ENCODE measurements around the gene KCND2.
"Not testable (repeated sequence)": the region's sequence is repeated elsewhere in the genome, so short reads cannot be mapped to it uniquely, and the experiment has no call there.

Gene KCND2

DNA sequence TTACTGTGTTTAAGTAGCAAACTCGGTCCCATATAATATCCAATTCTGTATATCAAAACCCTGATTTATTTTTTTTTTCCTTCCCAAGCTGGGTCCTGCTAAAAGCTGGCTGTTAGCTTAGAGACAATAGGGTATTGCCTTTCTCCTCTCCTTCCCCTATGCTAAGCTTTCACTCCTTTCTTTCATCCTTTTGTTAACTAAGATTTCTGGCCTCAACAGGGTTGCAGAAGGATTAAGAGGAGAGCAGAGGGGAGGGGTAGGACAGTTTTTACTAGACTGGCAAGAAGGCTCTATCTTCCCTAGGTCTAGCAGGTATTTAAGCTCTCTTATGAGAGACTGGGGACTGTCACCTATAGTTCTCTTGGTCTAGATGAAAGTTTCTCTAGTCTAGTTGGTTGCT is 229.2 kb downstream of the KCND2 start:
- no peak for DNase-seq (ENCODE audit: low spot score)

DNA sequence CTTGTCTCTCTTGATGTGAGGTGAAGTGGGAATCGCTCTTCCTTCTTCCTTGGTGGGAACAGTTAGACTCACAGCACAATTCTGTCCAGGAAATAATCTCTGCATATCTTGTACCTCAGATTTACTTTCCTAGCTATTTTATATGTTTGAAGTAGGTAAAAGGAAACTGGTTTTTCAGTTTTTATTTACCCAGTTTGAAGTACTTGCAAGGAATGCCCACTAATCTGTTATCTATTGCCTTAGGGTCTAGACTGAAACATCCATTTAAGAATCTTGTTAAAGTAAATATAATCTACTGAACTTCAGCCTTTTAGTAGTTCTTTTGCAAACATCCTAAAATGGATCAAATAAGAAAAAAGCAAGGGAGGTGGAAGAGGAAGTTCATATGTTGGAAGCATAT is 229.8 kb downstream of the KCND2 start:
- DNase-seq (ENCODE audit: low spot score): no peak

DNA sequence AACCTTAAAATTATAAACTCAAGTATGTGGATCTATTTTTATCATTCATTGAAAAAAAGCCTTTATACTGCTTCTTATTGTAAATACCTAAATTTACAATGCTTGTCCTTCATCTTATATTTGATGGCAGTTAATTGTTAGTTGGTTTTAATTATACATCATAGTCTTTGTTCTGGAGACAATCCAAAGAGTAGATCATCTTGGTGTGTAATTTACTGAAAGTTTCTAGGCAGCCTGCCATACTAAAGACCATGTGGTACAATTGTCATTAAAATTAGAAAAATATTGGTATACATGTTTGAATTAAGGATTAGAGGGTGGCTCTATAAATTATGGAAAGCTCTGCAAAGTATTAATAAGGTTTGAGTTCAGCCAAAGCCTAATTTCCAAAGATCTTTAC is 231.4 kb downstream of the KCND2 start:
- DNase-seq (ENCODE audit: low spot score): no peak

DNA sequence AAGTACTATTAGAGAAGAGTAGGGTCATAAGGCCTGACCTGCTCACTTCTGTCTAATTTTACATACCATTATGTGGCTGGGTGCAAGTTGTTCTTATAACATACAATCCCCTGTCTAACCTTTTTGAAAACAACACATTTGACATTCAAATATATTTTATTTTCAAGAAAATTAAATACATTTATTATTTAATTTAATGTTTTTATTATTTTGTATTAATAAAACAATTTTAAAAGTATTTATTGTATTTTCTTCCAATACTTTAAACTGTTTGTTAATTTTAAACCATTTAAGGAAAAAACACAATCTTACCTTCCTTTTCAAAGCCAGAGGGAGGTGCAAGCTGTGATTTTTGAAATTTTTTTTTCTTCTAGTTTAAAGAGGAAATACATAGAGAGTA is 232.8 kb downstream of the KCND2 start:
- DNase-seq (ENCODE audit: low spot score): no peak

DNA sequence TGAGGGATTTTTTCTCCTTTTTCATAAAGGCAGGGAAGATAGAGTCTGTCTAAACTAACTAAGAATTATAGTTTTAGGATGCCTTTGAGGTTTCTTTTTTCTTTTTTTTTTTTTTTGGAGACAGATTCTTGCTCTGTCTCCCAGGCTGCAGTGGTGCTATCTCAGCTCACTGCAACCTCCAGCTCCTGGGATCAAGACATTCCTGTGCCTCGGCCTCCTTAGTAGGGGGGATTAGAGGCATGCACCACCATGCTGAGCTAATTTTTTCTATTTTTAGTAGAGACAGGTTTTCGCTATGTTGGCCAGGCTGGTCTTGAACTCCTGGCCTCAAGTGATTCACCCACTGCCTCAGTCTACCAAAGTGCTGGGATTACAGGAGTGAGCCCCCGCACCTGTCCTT is 239.7 kb downstream of the KCND2 start:
- DNase-seq (ENCODE audit: low spot score): no peak

DNA sequence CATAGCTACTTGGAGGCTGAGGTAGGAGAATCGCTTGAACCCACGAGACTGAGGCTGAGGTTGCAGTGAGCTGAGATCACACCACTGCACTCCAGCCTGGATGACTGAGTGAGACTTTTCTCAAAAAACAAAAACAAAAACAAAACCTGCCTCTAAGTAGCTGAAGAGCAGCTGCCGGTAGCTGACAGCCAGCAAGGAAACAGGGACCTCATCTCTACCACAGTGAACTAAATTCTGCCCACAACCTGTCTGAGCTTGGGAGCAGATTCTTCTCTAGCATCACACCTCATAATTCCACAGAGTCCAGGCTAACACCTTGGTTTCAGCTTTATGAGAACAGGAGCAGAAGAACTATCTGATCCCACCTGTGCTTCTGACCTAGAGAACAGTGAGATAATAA is 246.2 kb downstream of the KCND2 start:
- DNase-seq (ENCODE audit: low spot score): no peak

DNA sequence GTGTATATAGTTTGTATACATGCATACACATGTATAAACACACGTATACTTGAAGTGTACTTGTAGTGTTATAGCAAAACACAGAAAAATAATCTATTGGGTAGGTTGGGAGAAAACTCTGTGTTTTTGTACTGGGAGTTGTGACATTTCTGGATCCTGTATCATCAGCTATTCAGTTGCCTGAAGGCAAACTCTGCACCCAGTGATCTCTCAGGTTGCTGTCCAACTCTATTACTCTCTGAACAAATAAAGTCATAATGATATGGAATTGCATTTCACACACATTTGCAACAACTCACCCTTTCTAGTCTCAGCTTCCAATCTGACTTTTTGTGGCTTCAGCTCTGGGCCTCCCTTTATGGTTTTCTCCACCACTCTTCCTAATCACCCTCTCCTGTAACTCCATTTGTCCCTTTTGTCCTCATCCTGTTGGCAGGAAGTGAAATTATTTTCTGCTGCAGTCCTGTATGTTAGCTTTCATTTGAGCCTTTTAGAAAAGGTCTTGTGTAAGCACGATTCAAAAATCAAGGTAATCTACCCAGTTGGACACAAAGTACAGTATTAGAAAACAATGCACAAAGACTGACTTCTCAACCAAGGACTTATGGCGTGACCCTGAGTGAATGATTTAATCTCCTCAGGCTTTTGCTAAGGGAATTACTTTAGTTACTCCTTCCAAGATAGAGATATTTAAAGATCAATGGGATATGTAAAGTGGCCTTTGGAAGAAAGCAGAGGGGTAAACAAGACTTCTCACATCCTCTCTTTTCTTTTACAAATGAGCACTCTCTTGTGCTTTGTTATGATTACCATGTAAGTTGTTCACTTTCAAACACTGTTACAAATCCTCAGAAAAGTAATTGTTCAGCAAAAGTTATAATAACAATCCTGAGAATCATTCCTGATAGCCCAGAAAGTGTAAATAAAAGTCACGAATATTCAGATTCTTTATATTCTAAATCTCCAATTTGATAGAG is 249.1 kb downstream of the KCND2 start:
- DNase-seq (ENCODE audit: low spot score): no peak

DNA sequence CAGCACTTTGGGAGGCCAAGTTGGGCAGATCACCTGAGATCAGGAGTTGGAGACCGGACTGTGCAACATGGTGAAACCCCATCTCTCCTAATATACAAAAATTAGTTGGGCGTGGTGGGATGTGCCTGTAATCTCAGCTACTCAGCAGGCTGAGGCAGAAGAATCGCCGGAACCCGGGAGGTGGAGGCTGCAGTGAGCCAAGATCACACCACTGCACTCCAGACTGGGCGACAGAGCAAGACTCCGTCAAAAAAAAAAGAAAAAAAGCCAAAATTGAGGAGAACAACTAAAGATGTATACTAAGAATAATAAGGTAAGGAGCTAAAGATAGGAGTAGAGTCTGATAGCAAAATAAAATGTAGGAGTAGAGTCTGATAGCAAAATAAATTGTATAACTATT is 251.0 kb downstream of the KCND2 start:
- no peak for DNase-seq (ENCODE audit: low spot score)

DNA sequence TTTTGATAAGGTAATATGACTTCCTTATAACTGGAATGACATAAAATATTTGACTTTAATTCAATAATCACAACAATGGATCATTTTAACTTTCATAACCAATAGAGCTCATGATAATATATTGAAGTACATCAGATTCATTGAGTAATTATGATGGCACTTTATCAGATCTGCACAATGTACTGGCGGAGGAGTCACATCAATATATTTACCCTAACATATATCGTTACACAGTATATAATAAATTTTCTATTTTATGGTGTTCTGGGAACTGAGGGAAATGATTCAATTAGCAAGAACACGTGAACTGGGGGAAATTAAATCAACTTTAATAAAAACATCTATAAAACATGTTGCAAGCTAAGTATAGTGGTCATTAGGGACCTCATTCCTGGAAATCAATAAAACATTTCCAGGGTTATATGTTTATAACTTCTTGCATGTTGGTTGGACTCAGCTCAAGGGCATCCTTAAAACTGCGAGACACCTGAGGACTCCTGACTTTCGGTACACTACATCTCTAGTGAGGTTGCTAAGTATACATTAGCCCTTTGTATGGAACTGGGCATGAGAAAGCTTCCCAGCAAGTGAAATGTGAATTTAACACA is 254.0 kb downstream of the KCND2 start:
- no peak for DNase-seq (ENCODE audit: low spot score)

DNA sequence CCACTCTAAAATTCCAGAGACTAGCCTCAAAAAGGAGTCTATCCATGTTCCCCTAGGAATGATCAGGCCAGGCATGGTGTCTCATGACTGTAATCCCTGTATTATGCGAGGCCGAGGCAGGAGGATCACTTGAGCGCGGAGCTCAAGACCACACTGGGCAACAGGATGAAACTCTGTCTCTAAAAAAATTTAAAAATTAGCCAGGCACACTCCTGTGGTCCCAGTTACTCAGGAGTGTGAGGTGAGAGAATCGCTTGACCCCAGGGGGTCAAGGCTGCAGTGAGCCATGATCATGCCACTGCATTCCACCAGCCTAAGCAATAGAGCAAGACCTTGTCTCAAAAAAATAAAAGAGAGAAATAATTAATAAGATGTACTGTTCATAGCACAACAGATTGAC is 256.8 kb downstream of the KCND2 start:
- DNase-seq (ENCODE audit: low spot score): no peak

DNA sequence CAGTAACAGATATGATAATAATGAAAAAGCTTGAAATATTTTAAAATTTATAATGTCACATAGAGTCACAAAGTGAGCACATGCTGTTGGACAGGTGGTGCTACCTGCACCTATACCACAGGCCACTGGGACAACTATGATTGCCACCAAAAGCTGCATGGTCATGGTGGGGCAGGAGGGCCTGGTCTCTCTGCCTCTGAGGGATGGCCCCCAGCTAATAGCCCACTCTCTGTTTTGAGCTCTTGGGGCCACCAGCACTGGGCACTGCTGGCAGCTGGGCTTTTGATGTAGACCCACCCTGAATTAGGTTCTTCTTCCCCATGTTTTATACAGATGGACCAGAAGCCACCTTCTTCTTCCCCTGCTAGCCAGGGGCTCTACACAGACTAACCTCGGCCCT is 265.4 kb downstream of the KCND2 start:
- DNase-seq (ENCODE audit: low spot score): no peak

DNA sequence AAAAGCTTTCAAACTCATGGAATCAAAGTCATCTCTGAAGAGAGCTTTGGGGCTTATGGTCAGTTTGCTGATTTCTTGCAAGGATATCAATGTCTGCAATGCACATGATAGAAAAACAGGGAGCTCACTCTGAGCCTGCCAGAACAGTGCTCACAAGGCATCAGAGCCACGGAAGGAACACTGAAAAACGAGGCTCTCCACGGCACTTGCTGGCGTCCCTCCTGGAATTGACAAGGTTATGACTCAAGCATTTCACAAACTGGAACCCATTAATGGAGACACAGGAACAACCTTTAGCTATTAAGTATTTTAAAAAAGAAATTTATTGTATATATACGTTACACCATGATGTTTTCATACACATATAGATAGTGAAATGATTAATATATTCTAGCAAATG is 266.3 kb downstream of the KCND2 start:
- no peak for DNase-seq (ENCODE audit: low spot score)

DNA sequence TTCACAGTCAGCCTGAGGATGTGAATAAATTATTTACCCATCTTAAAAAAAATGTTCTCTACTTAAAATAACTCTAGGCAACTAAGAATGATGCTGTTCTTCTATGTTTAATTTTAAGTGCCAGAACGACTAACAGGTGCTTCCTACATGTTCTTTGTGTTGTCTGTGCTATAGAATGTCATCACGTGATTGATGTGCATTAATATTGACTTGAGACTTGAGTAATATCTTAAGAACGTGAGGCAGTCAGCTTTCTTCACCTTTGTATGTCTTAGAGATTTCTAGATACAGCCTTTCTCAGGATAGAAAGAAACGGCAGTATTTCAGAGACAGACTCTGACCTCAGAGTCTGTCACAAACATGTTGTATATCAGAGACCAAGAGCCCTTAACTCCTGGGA is 274.6 kb downstream of the KCND2 start:
- DNase-seq (ENCODE audit: low spot score): no peak

DNA sequence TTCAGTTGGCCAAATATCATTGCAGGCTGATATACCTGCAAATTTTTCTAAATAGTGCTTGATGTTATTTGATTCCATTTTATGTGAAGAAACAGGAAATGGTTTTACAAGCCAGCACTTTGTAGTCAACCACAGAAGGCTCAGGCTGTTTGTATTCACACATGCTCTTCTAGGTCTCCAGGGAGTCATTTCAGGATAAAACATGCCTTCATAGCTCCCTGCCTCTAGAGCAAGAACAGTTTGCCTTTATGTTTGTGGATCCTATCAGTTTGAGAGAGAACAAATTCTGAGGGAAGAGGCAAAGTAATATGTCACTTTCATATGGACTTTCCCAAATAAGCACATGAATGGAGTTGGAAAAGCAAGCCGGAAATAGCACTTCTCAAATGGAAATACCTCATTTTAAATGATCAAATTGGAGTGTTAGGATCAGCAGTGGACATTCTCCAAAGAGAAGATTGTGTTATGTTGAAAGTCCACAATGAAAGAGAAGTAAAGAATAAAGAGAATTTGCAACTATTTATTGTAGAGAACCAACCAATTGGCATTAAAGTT is 277.6 kb downstream of the KCND2 start:
- no peak for DNase-seq (ENCODE audit: low spot score)

DNA sequence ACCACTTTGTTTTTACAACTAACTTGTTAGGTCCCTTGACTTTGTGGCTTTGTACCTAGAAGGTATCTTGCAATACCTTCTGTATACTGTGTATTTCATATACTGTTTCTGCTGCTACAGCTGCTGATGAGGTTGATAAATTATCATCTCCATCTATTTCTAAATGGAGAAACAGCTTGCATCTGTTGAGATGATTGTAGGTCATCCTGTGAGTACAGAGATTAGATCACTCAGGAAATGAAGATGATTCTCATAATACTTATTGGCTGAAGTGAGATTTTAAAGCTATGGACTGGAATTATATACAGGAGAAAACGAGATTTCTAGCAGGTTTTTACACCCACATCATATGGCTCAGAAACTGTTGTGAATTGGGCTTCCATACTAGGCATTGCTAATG is 280.5 kb downstream of the KCND2 start:
- no peak for DNase-seq (ENCODE audit: low spot score)

DNA sequence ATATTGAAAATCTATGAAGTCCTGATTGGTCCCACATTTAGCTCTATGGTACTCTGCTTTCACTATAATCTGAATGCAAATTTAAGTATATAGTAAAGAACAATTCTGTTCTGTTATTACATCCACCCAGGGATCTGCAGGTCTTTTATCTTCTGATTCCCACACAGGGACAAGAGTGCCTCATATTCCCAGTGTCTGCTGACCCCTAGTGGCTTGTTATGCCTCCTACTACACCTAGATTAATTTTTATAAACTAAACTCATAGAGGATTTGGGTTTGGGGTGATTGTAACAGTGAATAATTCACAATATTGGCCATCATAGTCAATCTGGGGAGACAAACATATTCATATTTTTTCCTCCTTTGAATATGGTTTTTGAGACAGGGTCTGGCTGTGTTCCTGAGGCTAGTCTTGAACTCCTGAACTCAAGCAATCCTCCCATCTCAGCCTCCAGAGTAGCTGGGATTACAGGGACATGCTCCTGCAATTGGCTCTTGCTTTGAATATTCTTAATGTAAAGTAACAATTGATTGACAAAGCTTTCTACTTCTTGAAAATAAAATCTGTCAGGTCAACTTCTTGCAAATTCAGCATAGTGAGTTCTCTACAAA is 282.1 kb downstream of the KCND2 start:
- DNase-seq (ENCODE audit: low spot score): peak; percentile 79

DNA sequence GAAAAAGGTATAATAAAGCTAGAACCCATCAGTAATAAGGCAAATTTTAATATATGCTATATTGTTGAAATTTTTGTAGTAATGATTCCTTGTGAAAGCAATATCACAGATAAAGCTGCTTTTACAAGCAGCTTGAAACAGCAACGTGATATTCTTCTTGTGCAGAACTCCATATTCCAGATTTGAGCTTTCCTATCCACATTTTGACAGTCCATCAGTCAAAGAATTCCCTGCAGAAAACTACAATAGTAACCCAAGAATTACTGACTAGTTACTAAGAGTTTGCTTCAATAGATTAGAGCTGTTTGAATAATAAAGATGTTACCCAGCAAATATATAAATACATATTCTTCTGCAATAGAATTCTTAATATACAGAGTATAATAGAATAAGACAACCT is 291.2 kb downstream of the KCND2 start:
- no peak for DNase-seq (ENCODE audit: low spot score)

DNA sequence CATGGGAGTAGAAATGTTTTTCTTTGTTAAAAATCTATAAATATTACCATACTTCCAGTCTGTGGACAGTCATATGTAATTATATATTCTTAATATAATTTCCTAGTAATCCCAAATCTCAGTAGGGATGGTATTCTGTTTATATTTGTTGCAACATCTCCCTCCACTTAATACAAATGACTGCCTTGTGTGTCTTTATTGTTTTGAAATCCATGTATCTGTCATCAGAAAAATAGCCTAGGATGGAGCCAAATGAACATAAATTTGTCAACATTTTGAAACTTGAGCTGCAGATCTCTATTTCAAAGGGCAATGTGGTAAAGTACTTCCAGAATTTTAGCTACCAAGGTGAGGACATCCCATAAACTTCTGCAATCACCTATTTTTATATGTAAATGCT is 294.2 kb downstream of the KCND2 start:
- no peak for DNase-seq (ENCODE audit: low spot score)

DNA sequence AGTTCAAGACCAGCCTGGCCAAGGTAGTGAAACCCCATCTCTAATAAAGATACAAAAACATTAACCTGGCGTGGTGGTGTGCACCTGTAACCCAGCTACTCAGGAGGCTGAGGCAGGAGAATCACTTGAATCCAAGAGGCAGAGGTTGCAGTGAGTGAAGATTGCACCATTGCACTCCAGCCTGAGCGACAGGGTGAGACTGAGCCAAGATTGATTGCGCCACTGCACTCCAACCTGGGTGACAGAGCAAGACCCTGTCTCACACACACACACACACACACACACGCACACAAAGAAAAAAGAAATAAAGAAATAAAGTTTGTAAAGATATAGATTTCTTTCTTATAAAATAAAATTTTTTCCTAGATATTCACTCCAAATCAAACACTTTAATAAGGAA is 305.7 kb downstream of the KCND2 start:
- not testable (repeated sequence) for DNase-seq (ENCODE audit: low spot score)

DNA sequence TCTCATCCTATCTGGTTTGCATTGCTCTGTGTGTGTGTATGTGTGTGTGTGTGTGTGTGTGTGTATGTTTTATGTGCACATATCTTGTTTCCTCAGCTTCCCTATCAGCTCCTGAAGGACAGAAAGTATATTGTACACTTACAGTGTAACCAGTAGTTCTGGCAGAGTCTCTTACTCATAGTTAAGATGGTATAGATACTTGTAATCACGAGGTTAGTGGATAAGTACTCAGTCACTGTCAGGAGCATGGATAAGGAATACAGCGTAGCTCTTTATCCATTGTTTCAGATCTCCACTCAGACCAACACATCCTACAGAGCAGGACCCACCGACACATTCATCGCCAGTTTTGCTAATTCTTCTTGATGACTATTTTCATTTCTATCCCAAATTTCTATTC is 309.9 kb downstream of the KCND2 start:
- DNase-seq (ENCODE audit: low spot score): no peak

DNA sequence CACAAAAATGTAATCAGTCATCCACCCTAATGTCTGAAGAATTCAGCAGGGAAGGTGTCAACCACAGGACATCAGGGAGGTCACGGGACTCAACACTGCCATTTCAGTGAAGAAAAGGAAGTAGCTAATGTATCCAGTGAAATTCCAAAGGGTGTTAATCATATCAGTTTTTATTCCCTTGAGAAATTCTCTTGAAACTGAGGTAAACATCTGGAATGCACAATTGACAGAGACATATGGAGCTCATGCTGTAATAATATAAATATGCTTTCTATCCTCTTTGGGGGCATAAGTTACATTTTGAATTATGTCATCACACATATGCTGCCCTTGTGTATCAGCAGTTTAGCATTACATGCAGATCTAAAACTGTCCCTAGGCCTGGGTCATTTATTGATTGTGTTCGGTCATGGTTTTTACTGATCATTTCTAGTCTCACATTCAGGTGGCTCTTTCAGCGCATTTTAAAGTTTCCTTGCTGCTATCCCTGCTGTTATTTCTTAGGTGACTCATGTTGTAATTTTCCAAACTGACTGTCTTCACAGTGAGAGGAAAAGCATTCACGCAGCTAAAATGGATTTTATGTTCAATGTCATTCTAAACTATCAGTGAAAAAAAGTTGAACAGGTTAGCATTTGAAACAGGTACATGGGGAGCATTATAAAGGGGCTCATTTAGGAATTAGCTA is 311.1 kb downstream of the KCND2 start:
- DNase-seq (ENCODE audit: low spot score): peak; percentile 66

DNA sequence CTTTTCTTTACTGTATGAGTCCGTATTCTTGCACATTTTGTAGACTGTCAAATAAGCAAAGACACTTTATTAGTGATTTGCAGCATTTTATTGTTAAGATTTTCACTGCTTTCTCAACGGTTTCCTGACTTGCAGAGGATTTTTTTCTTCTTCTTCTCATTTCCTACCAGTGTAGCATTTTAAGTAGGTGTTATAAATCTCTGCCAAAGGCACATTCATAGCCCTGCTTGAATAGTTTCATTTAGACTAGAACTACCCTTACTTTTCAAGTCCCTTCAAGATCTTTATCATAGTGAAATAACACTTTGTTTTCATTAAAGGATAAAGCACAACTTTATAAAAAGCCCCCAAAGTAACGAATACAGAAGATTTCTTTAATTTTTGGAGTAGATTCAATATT is 313.6 kb downstream of the KCND2 start:
- no peak for DNase-seq (ENCODE audit: low spot score)

All from RKO (cell line).